ENCODE data around the gene NEB. TPM values are rescaled to one million over a fixed set of nuclear protein-coding genes. Genes with fewer than 3 reads are reported as not detected.

NEB gene
- total RNA-seq, 1 experiment from 2014 or later, result 0.33 TPM

DNA sequence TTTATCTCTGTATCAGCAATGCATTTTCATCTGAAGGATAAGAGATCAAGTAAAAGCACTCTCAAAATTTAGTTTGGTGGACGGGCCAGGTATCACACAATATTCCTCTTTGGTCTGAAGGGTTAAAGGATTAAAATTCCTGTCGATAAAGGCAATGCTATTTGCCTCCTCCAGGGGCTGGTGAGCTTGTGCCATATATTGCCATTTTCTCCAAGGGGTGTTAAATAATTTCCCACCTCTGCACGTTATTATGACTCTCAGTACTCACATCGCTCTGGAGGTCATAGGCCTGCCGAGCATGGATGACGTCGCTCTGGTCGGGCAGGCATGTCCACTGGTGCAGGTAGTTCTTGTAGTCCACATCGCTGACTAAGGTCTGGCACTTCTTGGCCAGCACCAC is 94.2 kb downstream of the NEB start:
- Mint-ChIP-seq H3K36me3 (ENCODE audit: insufficient read depth, unreplicated experiment) (no peaks in the 10 kb centered on the region), H3K9me3 (ENCODE audit: unreplicated experiment) (no peaks in the 10 kb centered on the region), H3K4me3 (ENCODE audit: unreplicated experiment) (no peak overlapping the region), H3K27ac (ENCODE audit: low read depth, unreplicated experiment) (no peak overlapping the region), H3K27me3 (ENCODE audit: insufficient read depth, unreplicated experiment) (no peaks in the 10 kb centered on the region), H3K4me1 (ENCODE audit: insufficient read depth, unreplicated experiment) (peaks cover 9% of the 10 kb centered on the region)
- ChIA-PET CTCF (interaction anchor here (0.6 to 0.7 kb wide), 2 partner anchors 86 to 214 kb away, joined by 3 read pairs; no protein-coding TSS in a partner anchor), POLR2A (no interaction called here)
- intact Hi-C loops (cut with micrococcal nuclease), result no loop called here
- no TSS peak for BruUV-seq (replicated peaks)
- DNase-seq (ENCODE audit: unreplicated experiment), result no peak
- TF ChIP-seq, protein P1, sequence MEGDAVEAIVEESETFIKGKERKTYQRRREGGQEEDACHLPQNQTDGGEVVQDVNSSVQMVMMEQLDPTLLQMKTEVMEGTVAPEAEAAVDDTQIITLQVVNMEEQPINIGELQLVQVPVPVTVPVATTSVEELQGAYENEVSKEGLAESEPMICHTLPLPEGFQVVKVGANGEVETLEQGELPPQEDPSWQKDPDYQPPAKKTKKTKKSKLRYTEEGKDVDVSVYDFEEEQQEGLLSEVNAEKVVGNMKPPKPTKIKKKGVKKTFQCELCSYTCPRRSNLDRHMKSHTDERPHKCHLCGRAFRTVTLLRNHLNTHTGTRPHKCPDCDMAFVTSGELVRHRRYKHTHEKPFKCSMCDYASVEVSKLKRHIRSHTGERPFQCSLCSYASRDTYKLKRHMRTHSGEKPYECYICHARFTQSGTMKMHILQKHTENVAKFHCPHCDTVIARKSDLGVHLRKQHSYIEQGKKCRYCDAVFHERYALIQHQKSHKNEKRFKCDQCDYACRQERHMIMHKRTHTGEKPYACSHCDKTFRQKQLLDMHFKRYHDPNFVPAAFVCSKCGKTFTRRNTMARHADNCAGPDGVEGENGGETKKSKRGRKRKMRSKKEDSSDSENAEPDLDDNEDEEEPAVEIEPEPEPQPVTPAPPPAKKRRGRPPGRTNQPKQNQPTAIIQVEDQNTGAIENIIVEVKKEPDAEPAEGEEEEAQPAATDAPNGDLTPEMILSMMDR (IDR thresholded peaks at IDR 0.05; ENCODE audit: unreplicated experiment), result no peak

DNA sequence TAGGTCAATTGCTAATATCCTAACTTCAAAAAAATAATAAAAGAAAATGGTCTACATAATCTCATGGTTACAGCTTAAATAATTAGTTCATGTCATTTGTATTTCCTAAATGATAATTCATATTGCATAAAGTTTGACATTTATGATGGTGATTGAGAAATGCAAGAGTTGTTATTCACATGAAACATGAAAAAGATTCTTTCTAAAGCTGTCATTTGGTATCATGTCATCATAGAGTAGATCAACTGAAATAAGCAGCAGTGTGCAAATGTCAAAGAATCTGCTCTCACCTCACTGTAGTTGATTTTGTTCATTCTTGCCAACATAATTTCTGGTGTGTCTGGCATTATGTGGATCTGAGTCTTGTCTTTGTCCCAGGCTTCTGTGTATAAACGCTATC is 95.3 kb downstream of the NEB start:
- ChIA-PET POLR2A (no interaction called here), CTCF (interaction anchor here (0.7 kb wide), 2 partner anchors 33 to 398 kb away, joined by 3 read pairs; no protein-coding TSS in a partner anchor)
- Mint-ChIP-seq H3K4me1 (ENCODE audit: insufficient read depth, unreplicated experiment) (peaks cover 9% of the 10 kb centered on the region), H3K9me3 (ENCODE audit: unreplicated experiment) (no peaks in the 10 kb centered on the region), H3K4me3 (ENCODE audit: unreplicated experiment) (no peak overlapping the region), H3K27ac (ENCODE audit: low read depth, unreplicated experiment) (no peak overlapping the region), H3K36me3 (ENCODE audit: insufficient read depth, unreplicated experiment) (no peaks in the 10 kb centered on the region), H3K27me3 (ENCODE audit: insufficient read depth, unreplicated experiment) (no peaks in the 10 kb centered on the region)
- no TSS peak for BruUV-seq (replicated peaks)
- intact Hi-C loops (cut with micrococcal nuclease), result no loop called here
- TF ChIP-seq, protein P1 (IDR thresholded peaks at IDR 0.05; ENCODE audit: unreplicated experiment), result no peak
- no peak for DNase-seq (ENCODE audit: unreplicated experiment)

DNA sequence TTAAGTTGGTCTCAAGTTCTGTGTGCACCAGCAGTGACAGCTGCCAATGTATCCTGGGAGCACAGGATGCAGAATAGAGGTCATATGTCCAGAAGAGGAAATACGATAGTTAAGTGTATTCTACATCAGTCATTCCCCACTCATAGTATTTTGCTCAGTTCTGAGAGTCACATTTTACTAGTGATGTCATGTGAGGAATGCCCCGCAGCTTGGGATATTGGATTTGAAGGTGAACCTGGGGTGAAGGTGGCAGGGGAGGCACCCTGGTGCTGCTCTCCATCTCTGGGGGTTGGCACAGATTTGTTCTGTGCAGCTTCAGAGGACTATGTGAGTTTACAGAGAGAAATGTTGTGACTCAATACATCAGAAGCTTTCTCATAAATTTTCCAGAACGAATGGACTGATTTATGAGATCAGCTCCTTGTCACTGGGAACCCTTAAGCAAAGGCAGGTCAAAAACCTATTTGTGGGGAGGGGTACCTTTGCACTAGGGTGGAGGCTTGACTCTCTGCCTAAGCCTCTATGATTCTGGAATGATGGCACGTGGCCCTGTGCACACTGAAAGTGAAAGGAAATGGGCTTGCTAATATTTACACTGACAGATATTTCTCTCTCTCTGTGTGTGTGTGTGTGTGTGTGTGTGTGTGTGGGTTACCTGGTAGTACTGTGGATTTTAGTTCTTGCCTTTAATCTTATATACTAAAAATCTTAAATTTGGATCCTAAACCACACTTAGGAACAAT is 95.9 kb downstream of the NEB start:
- no peaks in the 10 kb centered on the region for H3K27me3 Mint-ChIP-seq (ENCODE audit: insufficient read depth, unreplicated experiment)
- intact Hi-C loops (cut with micrococcal nuclease), result no loop called here
- peaks cover 9% of the 10 kb centered on the region for H3K4me1 Mint-ChIP-seq (ENCODE audit: insufficient read depth, unreplicated experiment)
- H3K27ac Mint-ChIP-seq (ENCODE audit: low read depth, unreplicated experiment), result peak overlapping the region; percentile 67
- DNase-seq (ENCODE audit: unreplicated experiment), result peak; percentile 14
- peak overlapping the region; percentile 16 for H3K4me3 Mint-ChIP-seq (ENCODE audit: unreplicated experiment)
- ChIA-PET CTCF (interaction anchor here (0.7 to 1.9 kb wide), 5 partner anchors 11 to 398 kb away, joined by 3 to 8 read pairs (median 3); no protein-coding TSS in a partner anchor), POLR2A (no interaction called here)
- H3K36me3 Mint-ChIP-seq (ENCODE audit: insufficient read depth, unreplicated experiment), result no peaks in the 10 kb centered on the region
- H3K9me3 Mint-ChIP-seq (ENCODE audit: unreplicated experiment), result no peaks in the 10 kb centered on the region
- TF ChIP-seq, protein P1 (IDR thresholded peaks at IDR 0.05; ENCODE audit: unreplicated experiment), result no peak
- no TSS peak for BruUV-seq (replicated peaks)

DNA sequence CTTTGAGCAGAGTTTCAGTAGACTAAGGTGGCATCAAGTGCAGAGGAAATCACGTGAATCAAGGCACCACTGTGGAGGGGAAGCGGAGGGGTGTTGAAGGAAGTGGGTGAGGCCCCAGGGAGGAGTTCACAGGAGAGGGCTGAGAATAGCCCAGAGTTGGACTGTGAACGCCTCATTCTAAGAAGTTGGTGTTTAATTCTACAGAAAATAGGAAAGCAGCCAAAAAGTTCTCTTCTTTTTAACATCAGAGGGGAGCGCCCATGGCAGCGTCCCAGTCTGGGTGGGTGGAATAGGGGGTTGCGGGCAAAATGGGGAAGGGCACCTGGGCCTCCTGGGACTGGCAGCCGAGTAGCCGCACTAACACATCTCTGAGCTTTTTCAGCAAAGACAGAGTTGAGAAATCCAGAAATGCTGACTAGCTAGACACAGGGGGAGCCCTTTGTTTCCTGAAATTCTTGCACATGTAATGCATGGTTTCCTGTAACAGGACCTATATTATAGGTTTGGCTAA is 97.0 kb downstream of the NEB start:
- TF ChIP-seq, protein P1 (IDR thresholded peaks at IDR 0.05; ENCODE audit: unreplicated experiment), result no peak
- BruUV-seq (replicated peaks), result no TSS peak
- no peaks in the 10 kb centered on the region for H3K27me3 Mint-ChIP-seq (ENCODE audit: insufficient read depth, unreplicated experiment)
- POLR2A ChIA-PET, result no interaction called here
- DNase-seq (ENCODE audit: unreplicated experiment), result no peak
- H3K9me3 Mint-ChIP-seq (ENCODE audit: unreplicated experiment), result no peaks in the 10 kb centered on the region
- intact Hi-C loops (cut with micrococcal nuclease), result no loop called here
- CTCF ChIA-PET, result interaction anchor here (0.7 to 1.9 kb wide), 5 partner anchors 12 to 388 kb away, joined by 3 to 8 read pairs (median 3); no protein-coding TSS in a partner anchor
- H3K27ac Mint-ChIP-seq (ENCODE audit: low read depth, unreplicated experiment), result no peak overlapping the region
- H3K36me3 Mint-ChIP-seq (ENCODE audit: insufficient read depth, unreplicated experiment), result no peaks in the 10 kb centered on the region
- peaks cover 9% of the 10 kb centered on the region for H3K4me1 Mint-ChIP-seq (ENCODE audit: insufficient read depth, unreplicated experiment)
- H3K4me3 Mint-ChIP-seq (ENCODE audit: unreplicated experiment), result no peak overlapping the region
